Osteocyte (in vitro differentiated cells): Measurements from ENCODE around the gene PARD3B. TPM values are rescaled to one million over a fixed set of nuclear protein-coding genes. Genes with fewer than 3 reads are reported as not detected.

ENCODE experiments used
- DNase-seq: peaks from one replicate; pipeline ENCODE4 v3.0.0; 2021; ENCODE audit warnings: mixed read lengths; ENCODE audit not compliant: unreplicated experiment; ENCODE audit errors: extremely low spot score
- H3K27ac Mint-ChIP-seq: one replicate; pipeline ENCODE4 v1.8.0; 2021; ENCODE audit warnings: mild to moderate bottlenecking, mixed read lengths; ENCODE audit not compliant: unreplicated experiment
- H3K27me3 Mint-ChIP-seq: one replicate; pipeline ENCODE4 v1.8.0; 2021; ENCODE audit warnings: mixed read lengths; ENCODE audit not compliant: unreplicated experiment
- H3K36me3 Mint-ChIP-seq: one replicate; pipeline ENCODE4 v1.8.0; 2021; ENCODE audit warnings: mixed read lengths; ENCODE audit not compliant: unreplicated experiment
- H3K4me1 Mint-ChIP-seq: one replicate; pipeline ENCODE4 v1.8.0; 2021; ENCODE audit warnings: mixed read lengths; ENCODE audit not compliant: unreplicated experiment
- H3K4me3 Mint-ChIP-seq: one replicate; pipeline ENCODE4 v1.8.0; 2021; ENCODE audit warnings: mild to moderate bottlenecking, moderate library complexity, mixed read lengths; ENCODE audit not compliant: unreplicated experiment
- H3K9me3 Mint-ChIP-seq: one replicate; pipeline ENCODE4 v1.8.0; 2021; ENCODE audit warnings: mixed read lengths; ENCODE audit not compliant: unreplicated experiment
- CTCF ChIP-seq: fragments of 200-600 bp; sonication (generic); IDR thresholded peaks from 2 replicates; pipeline ENCODE4 v1.5.0; 2021; ENCODE audit warnings: antibody characterized with exemption, mild to moderate bottlenecking, moderate library complexity
- total RNA-seq: library from RNA; stranded (reverse); gene quantifications from 2 replicates; pipeline ENCODE4 v1.2.1, GENCODE V29; 2021

Gene PARD3B
- total RNA-seq, 1 donor from 2014 or later: 26.7 TPM

DNA sequence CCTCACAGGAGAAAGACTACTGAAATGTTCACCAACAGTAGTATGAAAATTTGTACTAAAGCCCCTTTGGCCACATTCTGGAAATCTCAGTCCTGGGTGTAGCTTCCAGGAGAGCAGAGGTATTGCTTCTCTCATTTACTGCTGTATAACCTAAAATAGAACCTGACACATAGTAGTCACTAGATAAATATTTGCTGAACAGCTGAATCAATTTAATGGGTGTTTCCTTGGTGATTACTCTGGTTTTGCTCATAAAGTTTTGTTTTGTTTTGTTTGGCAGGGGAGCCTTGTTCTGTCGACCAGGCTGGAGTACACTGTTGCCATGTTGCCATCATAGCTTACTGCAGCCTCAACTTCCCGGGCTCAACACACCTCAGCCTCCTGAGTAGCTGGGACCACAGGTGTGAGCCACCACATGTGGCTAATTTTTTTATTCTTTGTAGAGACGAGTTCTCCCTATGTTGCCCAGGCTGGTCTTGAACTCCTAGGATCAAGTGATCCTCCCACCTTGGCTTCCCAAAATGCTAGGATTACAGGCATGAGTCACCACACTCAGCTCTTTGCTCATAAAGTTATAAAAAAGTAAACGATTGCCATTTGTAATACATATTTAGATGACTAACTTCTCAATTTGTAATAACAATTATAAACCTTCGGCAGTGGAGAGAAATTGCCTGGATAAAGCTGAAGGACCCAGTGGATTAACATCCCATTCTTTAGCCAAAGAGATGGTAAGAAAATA lies 11.5 kb upstream of the PARD3B start:
- Mint-ChIP-seq H3K4me3 (no peak overlapping the region), H3K27me3 (no peaks in the 10 kb centered on the region), H3K9me3 (no peaks in the 10 kb centered on the region), H3K27ac (peak overlapping the region; percentile 13), H3K36me3 (no peaks in the 10 kb centered on the region), H3K4me1 (peaks cover 11% of the 10 kb centered on the region)
- no peak for TF ChIP-seq CTCF
- no peak for DNase-seq

DNA sequence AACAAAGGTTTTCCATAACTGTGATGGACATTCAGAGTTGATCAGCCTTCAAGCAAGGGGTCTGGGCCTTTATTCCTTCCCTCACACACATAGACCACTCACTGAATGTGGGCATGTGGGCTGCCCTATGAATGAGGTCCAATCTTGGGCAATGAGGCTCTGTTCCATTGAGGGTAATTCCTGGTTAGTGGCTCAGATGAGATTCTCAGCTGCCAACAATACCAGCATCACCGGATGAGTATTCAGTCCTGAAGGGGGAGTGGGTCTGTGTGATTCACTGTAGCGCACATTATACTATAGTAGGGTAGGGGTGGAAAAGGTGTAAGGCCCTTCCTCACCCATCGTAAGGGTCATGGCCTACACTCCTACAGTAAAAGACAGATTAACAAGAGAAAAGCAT lies 9.9 kb upstream of the PARD3B start:
- Mint-ChIP-seq H3K4me3 (no peak overlapping the region), H3K27ac (no peak overlapping the region), H3K9me3 (no peaks in the 10 kb centered on the region)

GRCh38 chr2:204535764-204536163 lies 9.5 kb upstream of the PARD3B start:
- H3K4me3 Mint-ChIP-seq: no peak overlapping the region
- peaks cover 11% of the 10 kb centered on the region for H3K4me1 Mint-ChIP-seq
- H3K9me3 Mint-ChIP-seq: no peaks in the 10 kb centered on the region
- H3K27ac Mint-ChIP-seq: no peak overlapping the region
- no peaks in the 10 kb centered on the region for H3K27me3 Mint-ChIP-seq
- no peaks in the 10 kb centered on the region for H3K36me3 Mint-ChIP-seq
- no peak for DNase-seq
- TF ChIP-seq CTCF: no peak

More for the DNA sequence above, 9.9 kb upstream of the PARD3B start:
- DNase-seq: no peak
- Mint-ChIP-seq H3K36me3 (no peaks in the 10 kb centered on the region), H3K4me1 (peaks cover 11% of the 10 kb centered on the region), H3K27me3 (no peaks in the 10 kb centered on the region)
- TF ChIP-seq CTCF: no peak

DNA sequence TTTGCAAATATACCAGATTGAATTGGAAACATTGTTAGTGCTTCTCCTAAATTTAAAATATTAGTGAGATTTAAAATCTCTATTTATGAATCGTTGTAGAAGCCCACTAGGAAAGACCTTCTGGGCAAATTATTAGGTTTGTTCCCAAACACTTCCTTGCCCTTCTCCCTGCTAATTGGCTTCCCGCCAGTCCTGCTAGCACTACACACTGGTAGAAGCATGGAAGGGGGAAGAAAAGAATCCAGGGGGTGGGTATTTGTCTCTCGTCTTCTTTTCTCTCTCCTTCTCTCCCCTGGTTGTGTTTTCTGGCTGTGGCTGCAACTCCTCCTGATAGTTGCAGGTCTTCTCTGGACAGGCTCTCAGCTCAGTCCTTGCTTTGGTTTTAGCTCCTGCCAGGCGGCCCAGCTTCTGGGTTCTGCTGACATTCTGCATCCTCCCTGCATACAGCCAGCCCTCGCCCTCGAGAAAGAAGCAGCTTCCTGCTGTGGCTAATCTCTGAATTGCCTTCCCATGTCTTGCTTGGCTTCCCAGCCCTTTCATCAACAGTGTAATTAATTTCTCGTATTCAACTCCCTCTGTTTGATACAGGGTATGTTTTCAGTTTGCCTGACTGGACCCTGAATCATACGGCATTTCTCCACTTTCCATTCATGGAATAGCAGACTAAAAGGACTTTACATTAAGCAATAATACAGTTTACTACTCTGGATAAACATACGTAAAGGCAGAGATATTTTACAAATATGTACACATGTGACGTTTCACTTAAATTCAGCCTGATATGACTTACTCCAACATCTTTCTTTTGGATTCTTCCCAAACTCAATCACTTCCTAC lies 6.9 kb upstream of the PARD3B start:
- Mint-ChIP-seq H3K4me3 (no peak overlapping the region), H3K27me3 (no peaks in the 10 kb centered on the region), H3K36me3 (no peaks in the 10 kb centered on the region), H3K4me1 (peaks cover 5% of the 10 kb centered on the region), H3K27ac (no peak overlapping the region), H3K9me3 (no peaks in the 10 kb centered on the region)
- no peak for DNase-seq
- TF ChIP-seq CTCF: no peak

DNA sequence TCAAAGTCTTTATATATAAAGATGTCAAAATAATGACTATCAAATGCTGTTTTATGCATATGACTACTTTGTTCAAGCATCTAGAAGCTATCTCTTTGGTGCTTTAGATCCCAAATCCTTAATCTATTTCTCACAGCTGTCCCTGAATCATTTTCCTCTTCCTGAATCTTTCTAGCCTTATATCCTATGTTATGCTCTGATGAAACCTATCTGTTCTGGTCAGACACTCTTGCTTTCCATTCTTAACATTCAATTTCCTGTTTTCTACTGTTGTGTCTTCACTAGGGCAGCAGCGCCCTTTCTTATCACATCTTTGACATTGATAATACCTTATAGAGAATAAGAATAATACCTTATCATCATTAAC lies 6.3 kb upstream of the PARD3B start:
- Mint-ChIP-seq H3K4me1 (no peaks in the 10 kb centered on the region), H3K27ac (no peak overlapping the region), H3K9me3 (no peaks in the 10 kb centered on the region), H3K27me3 (no peaks in the 10 kb centered on the region), H3K4me3 (no peak overlapping the region), H3K36me3 (no peaks in the 10 kb centered on the region)
- no peak for TF ChIP-seq CTCF
- DNase-seq: no peak
